ENCODE results near the gene NELFE. TPM values are rescaled to one million over a fixed set of nuclear protein-coding genes. Genes with fewer than 3 reads are reported as not detected.
A peak's percentile ranks its signal among the peaks of the same experiment; 100 is the strongest.

The NELFE gene
- total and polyA plus RNA-seq, 2 of the 13 experiments (the other 11 are each of a cell fraction or from before 2014, with no cell fraction given) = 51.3 to 69.8 TPM

DNA sequence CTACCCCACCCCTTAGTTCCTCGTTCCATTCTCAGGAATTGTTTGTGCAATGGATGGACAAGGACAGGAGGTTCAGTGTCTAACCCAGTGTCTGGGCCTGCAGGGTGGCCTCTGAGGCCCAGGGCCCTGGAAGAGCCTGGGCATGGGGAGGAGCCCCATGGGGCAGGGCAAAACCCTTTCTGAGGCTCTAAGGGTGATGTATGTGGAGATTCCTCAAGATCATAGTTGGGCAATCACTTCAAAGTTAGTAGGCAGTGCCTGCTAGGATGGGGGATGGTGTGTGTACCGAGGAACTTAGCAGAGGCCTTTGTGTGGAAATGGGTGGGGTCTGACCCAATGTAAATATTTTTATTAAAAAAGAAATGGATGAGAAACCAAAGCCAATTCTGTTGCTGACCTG, 38.0 kb downstream of the NELFE start:
- Histone ChIP-seq H3K9me3 (ENCODE audit: low read length) (no peaks in the 10 kb centered on the region), H3K27me3 (ENCODE audit: control insufficient read depth in 1 of 2, insufficient read depth in 2 of 2, low read length in 2 of 2) (no peaks in the 10 kb centered on the region), H3K4me1 (ENCODE audit: insufficient read depth, low read length) (peaks cover 64% of the 10 kb centered on the region), H2AFZ (ENCODE audit: low read length) (no peak overlapping the region), H3K4me2 (ENCODE audit: low read depth, low read length) (peak overlapping the region; percentile 25), H3K4me3 (replicated peaks in 1 of 3; ENCODE audit: insufficient read depth in 1 of 3, low read depth in 2 of 3, low read length in 3 of 3) (no peak overlapping the region), H3K9ac (ENCODE audit: insufficient read depth, low read depth, low read length) (no peak overlapping the region), H3K36me3 (replicated peaks in 1 of 2; ENCODE audit: control insufficient read depth in 1 of 2, insufficient read depth in 2 of 2, low read length in 2 of 2) (no peaks in the 10 kb centered on the region), H3K79me2 (ENCODE audit: insufficient read depth, low read length) (no peaks in the 10 kb centered on the region), H3K27ac (ENCODE audit: extremely low read length, insufficient read depth, low read length) (no peak overlapping the region), H4K20me1 (ENCODE audit: insufficient read depth, low read length) (no peaks in the 10 kb centered on the region)
- no peak for DNase-seq (ENCODE audit: low spot score)
- intact Hi-C loops (cut with micrococcal nuclease; ENCODE audit: unreplicated experiment) (loop anchor here (10.0 kb wide), 1 partner anchor 146 kb away; the partner anchor contains the start of gene VWA7), in situ Hi-C loops (cut with HindIII; ENCODE audit: extremely low pct_ligation_motif_present, low pct_unique_long_range_greater_than_20kb) (loop anchor here (25.0 kb wide), 1 partner anchor 1041 kb away; the partner anchor contains the start of genes BRD2 and HLA-DMA)
- WGBS (ENCODE audit: low lambda C conversion rate) = 0% methylated on average over 2 of the region's 2 CpGs
- ATAC-seq = peak; percentile 25
- peak; percentile 47 for FAIRE-seq
- ChIA-PET CTCF (ENCODE audit: low intra/inter-chr PET ratio, low total read pairs) (no interaction called here), POLR2A (interaction anchor here (0.9 to 5.6 kb wide), 8 partner anchors 9 to 155 kb away, joined by 3 to 35 read pairs (median 8); partner anchors contain the start of genes CFB, NELFE, NEU1 and SKIC2)
- no TSS peak for BruUV-seq (replicated peaks)
- TF ChIP-seq, protein P1, sequence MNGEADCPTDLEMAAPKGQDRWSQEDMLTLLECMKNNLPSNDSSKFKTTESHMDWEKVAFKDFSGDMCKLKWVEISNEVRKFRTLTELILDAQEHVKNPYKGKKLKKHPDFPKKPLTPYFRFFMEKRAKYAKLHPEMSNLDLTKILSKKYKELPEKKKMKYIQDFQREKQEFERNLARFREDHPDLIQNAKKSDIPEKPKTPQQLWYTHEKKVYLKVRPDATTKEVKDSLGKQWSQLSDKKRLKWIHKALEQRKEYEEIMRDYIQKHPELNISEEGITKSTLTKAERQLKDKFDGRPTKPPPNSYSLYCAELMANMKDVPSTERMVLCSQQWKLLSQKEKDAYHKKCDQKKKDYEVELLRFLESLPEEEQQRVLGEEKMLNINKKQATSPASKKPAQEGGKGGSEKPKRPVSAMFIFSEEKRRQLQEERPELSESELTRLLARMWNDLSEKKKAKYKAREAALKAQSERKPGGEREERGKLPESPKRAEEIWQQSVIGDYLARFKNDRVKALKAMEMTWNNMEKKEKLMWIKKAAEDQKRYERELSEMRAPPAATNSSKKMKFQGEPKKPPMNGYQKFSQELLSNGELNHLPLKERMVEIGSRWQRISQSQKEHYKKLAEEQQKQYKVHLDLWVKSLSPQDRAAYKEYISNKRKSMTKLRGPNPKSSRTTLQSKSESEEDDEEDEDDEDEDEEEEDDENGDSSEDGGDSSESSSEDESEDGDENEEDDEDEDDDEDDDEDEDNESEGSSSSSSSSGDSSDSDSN (CRISPR knock-in tag; IDR thresholded peaks at IDR 0.05) = no peak
- TF ChIP-seq ZFY (CRISPR knock-in tag; IDR thresholded peaks at IDR 0.05) (no peak), SRSF9 (IDR thresholded peaks at IDR 0.05; ENCODE audit: borderline replicate concordance, insufficient read depth, low read depth, low read length, poor library complexity, severe bottlenecking) (no peak), ZIK1 (CRISPR knock-in tag; IDR thresholded peaks at IDR 0.05; ENCODE audit: borderline replicate concordance, low read depth) (no peak), ZNF569 (CRISPR knock-in tag; IDR thresholded peaks at IDR 0.05; ENCODE audit: borderline replicate concordance) (no peak), PITX1 (CRISPR knock-in tag; IDR thresholded peaks at IDR 0.05) (no peak), GFI1 (CRISPR knock-in tag; IDR thresholded peaks at IDR 0.05; ENCODE audit: borderline replicate concordance) (no peak), GATAD2A (CRISPR knock-in tag; IDR thresholded peaks at IDR 0.05) (peak; percentile 72), ZNF263 (CRISPR knock-in tag; IDR thresholded peaks at IDR 0.05) (no peak), NCOA2 (CRISPR knock-in tag; IDR thresholded peaks at IDR 0.05) (no peak), ZNF724P (CRISPR knock-in tag; IDR thresholded peaks at IDR 0.05; ENCODE audit: borderline replicate concordance) (no peak), ZNF605 (CRISPR knock-in tag; IDR thresholded peaks at IDR 0.05) (no peak), ZNF24 (IDR thresholded peaks at IDR 0.05) (no peak)
- TF ChIP-seq, protein P2, sequence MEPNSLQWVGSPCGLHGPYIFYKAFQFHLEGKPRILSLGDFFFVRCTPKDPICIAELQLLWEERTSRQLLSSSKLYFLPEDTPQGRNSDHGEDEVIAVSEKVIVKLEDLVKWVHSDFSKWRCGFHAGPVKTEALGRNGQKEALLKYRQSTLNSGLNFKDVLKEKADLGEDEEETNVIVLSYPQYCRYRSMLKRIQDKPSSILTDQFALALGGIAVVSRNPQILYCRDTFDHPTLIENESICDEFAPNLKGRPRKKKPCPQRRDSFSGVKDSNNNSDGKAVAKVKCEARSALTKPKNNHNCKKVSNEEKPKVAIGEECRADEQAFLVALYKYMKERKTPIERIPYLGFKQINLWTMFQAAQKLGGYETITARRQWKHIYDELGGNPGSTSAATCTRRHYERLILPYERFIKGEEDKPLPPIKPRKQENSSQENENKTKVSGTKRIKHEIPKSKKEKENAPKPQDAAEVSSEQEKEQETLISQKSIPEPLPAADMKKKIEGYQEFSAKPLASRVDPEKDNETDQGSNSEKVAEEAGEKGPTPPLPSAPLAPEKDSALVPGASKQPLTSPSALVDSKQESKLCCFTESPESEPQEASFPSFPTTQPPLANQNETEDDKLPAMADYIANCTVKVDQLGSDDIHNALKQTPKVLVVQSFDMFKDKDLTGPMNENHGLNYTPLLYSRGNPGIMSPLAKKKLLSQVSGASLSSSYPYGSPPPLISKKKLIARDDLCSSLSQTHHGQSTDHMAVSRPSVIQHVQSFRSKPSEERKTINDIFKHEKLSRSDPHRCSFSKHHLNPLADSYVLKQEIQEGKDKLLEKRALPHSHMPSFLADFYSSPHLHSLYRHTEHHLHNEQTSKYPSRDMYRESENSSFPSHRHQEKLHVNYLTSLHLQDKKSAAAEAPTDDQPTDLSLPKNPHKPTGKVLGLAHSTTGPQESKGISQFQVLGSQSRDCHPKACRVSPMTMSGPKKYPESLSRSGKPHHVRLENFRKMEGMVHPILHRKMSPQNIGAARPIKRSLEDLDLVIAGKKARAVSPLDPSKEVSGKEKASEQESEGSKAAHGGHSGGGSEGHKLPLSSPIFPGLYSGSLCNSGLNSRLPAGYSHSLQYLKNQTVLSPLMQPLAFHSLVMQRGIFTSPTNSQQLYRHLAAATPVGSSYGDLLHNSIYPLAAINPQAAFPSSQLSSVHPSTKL (CRISPR knock-in tag; IDR thresholded peaks at IDR 0.05) = peak; percentile 51; the same call in 1 of the 2 replicates
- TF ChIP-seq, protein P3, sequence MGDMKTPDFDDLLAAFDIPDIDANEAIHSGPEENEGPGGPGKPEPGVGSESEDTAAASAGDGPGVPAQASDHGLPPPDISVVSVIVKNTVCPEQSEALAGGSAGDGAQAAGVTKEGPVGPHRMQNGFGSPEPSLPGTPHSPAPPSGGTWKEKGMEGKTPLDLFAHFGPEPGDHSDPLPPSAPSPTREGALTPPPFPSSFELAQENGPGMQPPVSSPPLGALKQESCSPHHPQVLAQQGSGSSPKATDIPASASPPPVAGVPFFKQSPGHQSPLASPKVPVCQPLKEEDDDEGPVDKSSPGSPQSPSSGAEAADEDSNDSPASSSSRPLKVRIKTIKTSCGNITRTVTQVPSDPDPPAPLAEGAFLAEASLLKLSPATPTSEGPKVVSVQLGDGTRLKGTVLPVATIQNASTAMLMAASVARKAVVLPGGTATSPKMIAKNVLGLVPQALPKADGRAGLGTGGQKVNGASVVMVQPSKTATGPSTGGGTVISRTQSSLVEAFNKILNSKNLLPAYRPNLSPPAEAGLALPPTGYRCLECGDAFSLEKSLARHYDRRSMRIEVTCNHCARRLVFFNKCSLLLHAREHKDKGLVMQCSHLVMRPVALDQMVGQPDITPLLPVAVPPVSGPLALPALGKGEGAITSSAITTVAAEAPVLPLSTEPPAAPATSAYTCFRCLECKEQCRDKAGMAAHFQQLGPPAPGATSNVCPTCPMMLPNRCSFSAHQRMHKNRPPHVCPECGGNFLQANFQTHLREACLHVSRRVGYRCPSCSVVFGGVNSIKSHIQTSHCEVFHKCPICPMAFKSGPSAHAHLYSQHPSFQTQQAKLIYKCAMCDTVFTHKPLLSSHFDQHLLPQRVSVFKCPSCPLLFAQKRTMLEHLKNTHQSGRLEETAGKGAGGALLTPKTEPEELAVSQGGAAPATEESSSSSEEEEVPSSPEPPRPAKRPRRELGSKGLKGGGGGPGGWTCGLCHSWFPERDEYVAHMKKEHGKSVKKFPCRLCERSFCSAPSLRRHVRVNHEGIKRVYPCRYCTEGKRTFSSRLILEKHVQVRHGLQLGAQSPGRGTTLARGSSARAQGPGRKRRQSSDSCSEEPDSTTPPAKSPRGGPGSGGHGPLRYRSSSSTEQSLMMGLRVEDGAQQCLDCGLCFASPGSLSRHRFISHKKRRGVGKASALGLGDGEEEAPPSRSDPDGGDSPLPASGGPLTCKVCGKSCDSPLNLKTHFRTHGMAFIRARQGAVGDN (CRISPR knock-in tag; IDR thresholded peaks at IDR 0.05) = peak; percentile 21; the same call in 1 of the 2 replicates
